Activated CD4-positive, alpha-beta T cell treated with anti-CD3 and anti-CD28 coated beads for 36 hours (primary cell): ENCODE results near the gene RPL7A. TPM values are rescaled to one million over a fixed set of nuclear protein-coding genes. Genes with fewer than 3 reads are reported as not detected.

ENCODE experiments used
- ATAC-seq: fragments of 200-7000 bp; cut with Tn5 transposase; one replicate; pipeline ENCODE4 v1.10.0; 2021; ENCODE audit warnings: mild to moderate bottlenecking, moderate library complexity
- CTCF ChIA-PET: fragments of 350-600 bp; sonication (Branson Sonifier 250); formaldehyde crosslinking; loops from one replicate; lab custom pipeline; 2021; ENCODE audit warnings: antibody characterized with exemption; lab: Charles Lee
- POLR2A ChIA-PET: fragments of 350-600 bp; sonication (Branson Sonifier 250); formaldehyde crosslinking; loops from one replicate; lab custom pipeline; 2021; ENCODE audit warnings: antibody characterized with exemption, inconsistent platforms; lab: Charles Lee
- DNase-seq: peaks from one replicate; pipeline ENCODE4 v3.0.0-alpha.2; 2020
- H3K27ac Mint-ChIP-seq: one replicate; pipeline ENCODE4 v1.8.0; 2021; ENCODE audit warnings: mixed read lengths
- H3K27me3 Mint-ChIP-seq: one replicate; pipeline ENCODE4 v1.8.0; 2021; ENCODE audit warnings: mixed read lengths
- H3K36me3 Mint-ChIP-seq: one replicate; pipeline ENCODE4 v1.8.0; 2021; ENCODE audit warnings: low read depth, mixed read lengths
- H3K4me1 Mint-ChIP-seq: one replicate; pipeline ENCODE4 v1.8.0; 2021; ENCODE audit warnings: mixed read lengths
- H3K4me3 Mint-ChIP-seq: one replicate; pipeline ENCODE4 v1.8.0; 2021; ENCODE audit warnings: mild to moderate bottlenecking, moderate library complexity, mixed read lengths
- H3K9me3 Mint-ChIP-seq: one replicate; pipeline ENCODE4 v1.8.0; 2021; ENCODE audit warnings: low read depth, mixed read lengths
- intact Hi-C, 2 experiments: fragments of 100-400 bp; cut with DNase I in 1 of 2; cut with micrococcal nuclease in 1 of 2; formaldehyde crosslinking; loops; one replicate each; pipeline versions ENCODE4 v1.14.2 to v1.15.1; 2022 to 2024; cut with DNase I, micrococcal nuclease
- total RNA-seq, 2 experiments: library from RNA; stranded (reverse); gene quantifications; one replicate each; pipeline ENCODE4 v1.2.3, GENCODE V29; 2021

RPL7A gene
- total RNA-seq, 2 experiments from 2014 or later, result 3,179 to 3,246 TPM

- POLR2A ChIA-PET, result interaction anchor here (9.9 kb wide), 1 partner anchor 16 kb away, joined by 287 read pairs; the partner anchor contains the start of genes MED22, RPL7A, SURF1 and SURF2
- CTCF ChIA-PET, result no interaction called here
Measured at GRCh38 chr9:133368249-133368881, 20.3 kb downstream of the RPL7A start.

DNA sequence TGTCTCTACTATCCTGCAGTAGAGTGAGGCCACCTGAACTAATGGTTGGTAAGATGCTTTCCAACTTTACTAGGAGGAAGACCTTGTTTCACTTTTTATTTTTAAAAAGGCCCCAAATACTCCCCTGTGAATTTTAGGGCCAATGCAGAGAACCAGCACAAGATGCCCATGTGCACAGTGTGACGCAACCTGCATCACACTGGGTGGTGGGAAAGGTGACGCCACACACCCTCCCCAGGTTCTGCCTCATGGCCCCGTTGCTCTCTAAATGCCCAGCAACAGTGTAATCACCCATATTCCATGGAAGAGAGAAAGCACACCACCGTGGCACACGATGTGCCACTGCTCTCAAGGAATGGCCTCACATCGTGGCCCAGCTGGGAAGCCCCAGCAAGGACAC, 21.4 kb downstream of the RPL7A start:
- intact Hi-C loops, result no loop called here
- ChIA-PET POLR2A (interaction anchor here (3.9 to 9.9 kb wide), 2 partner anchors 9 to 17 kb away, joined by 32 to 287 read pairs; partner anchors contain the start of genes MED22, RPL7A, SURF1 and SURF2), CTCF (interaction anchor here (0.8 to 6.2 kb wide), 2 partner anchors 14 to 60 kb away, joined by 3 to 44 read pairs; partner anchors contain the start of genes SURF1 and SURF2)
- Mint-ChIP-seq H3K4me3 (peak overlapping the region; percentile 100), H3K27me3 (no peaks in the 10 kb centered on the region), H3K36me3 (peaks cover 91% of the 10 kb centered on the region), H3K4me1 (peaks cover 65% of the 10 kb centered on the region), H3K9me3 (no peaks in the 10 kb centered on the region), H3K27ac (peak overlapping the region; percentile 97)
- ATAC-seq (no peak), DNase-seq (no peak)

More at GRCh38 chr9:133368249-133368881, 20.3 kb downstream of the RPL7A start:
- intact Hi-C loops, result no loop called here
- Mint-ChIP-seq H3K4me3 (peak overlapping the region; percentile 100), H3K4me1 (peaks cover 59% of the 10 kb centered on the region), H3K9me3 (no peaks in the 10 kb centered on the region), H3K27ac (peak overlapping the region; percentile 76), H3K36me3 (peaks cover 95% of the 10 kb centered on the region), H3K27me3 (no peaks in the 10 kb centered on the region)
- DNase-seq (no peak), ATAC-seq (no peak)

DNA sequence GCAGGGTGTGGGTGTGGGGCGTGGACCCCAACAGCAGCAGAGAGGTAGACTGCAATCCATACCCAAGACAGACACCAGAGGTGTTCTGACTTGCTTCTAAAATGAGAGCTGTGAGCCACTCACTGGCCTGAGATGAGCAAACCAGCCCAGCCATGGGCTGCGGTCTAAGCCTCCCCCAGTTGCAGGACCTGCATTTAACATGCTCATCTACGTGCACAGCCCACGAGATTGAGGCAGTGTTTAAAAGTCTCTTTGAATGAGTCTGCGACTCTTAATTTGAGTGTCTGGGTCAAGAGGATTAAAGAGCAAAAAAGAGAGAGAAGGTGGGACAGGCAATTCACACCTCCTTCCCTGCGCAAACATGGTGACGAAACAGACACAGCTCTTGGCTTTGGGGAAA, 21.9 kb downstream of the RPL7A start:
- intact Hi-C loops, result loop anchor here (2.0 to 10.0 kb wide), 8 partner anchors 33 to 1015 kb away; partner anchors contain the start of genes AK8 (in 1 of the 2), GTF3C5 (in 1 of the 2), SETX (in 1 of the 2) and SPACA9 (in 1 of the 2)
- peak overlapping the region; percentile 97 for H3K27ac Mint-ChIP-seq
- no peaks in the 10 kb centered on the region for H3K9me3 Mint-ChIP-seq
- POLR2A ChIA-PET, result interaction anchor here (3.9 to 9.9 kb wide), 2 partner anchors 10 to 18 kb away, joined by 32 to 287 read pairs; partner anchors contain the start of genes MED22, RPL7A, SURF1 and SURF2
- H3K4me1 Mint-ChIP-seq, result peaks cover 68% of the 10 kb centered on the region
- peak; percentile 2 for ATAC-seq
- CTCF ChIA-PET, result interaction anchor here (0.8 to 6.2 kb wide), 3 partner anchors 9 to 60 kb away, joined by 3 to 44 read pairs (median 6); partner anchors contain the start of genes SURF1 and SURF2
- H3K4me3 Mint-ChIP-seq, result peak overlapping the region; percentile 100
- DNase-seq, result peak; percentile 67
- H3K36me3 Mint-ChIP-seq, result peaks cover 91% of the 10 kb centered on the region
- H3K27me3 Mint-ChIP-seq, result no peaks in the 10 kb centered on the region

- CTCF ChIA-PET, result interaction anchor here (0.6 to 6.2 kb wide), 10 partner anchors 10 to 109 kb away, joined by 3 to 44 read pairs (median 5); partner anchors contain the start of genes MED22, RPL7A, SURF1 and SURF2
- POLR2A ChIA-PET, result interaction anchor here (0.7 to 9.9 kb wide), 5 partner anchors 11 to 184 kb away, joined by 3 to 287 read pairs (median 5); partner anchors contain the start of genes CACFD1, MED22, RPL7A and SURF1
- Mint-ChIP-seq H3K27me3 (no peaks in the 10 kb centered on the region), H3K27ac (peak overlapping the region; percentile 97), H3K9me3 (no peaks in the 10 kb centered on the region), H3K36me3 (peaks cover 86% of the 10 kb centered on the region), H3K4me3 (peak overlapping the region; percentile 100), H3K4me1 (peaks cover 68% of the 10 kb centered on the region)
- peak; percentile 17 for ATAC-seq
- intact Hi-C loops, result loop anchor here (1.0 to 10.0 kb wide), 15 partner anchors 14 to 1016 kb away; partner anchors contain the start of genes MED22 (in 2 of the 2), RPL7A (in 2 of the 2), SURF1 (in 2 of the 2) and SURF2 (in 2 of the 2)
- peak; percentile 67 for DNase-seq
Measured at GRCh38 chr9:133370685-133371084, 22.7 kb downstream of the RPL7A start.

DNA sequence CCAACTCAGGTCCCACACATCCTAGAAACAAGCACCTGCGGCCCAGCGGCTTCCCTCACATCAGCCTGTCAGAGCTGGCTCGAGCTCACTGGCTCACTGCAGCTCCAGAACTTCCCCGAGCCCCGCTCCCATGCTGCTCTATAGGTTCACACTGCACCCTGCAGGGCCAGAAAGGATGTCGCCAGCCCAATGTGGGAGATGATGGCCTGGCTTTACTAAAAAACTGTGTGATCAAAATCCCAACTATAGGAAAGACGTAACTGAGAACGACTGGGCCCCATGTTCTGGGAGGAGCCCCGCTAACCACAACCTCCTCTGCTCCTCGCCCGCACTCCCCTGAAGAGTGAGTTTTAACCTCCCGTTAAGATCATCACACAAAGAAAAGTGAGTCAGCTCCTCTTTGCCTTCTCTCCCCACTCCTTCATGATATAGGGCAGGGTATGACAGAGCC, 23.3 kb downstream of the RPL7A start:
- Mint-ChIP-seq H3K27me3 (no peaks in the 10 kb centered on the region), H3K9me3 (no peaks in the 10 kb centered on the region), H3K27ac (peak overlapping the region; percentile 97), H3K4me3 (peak overlapping the region; percentile 100), H3K36me3 (peaks cover 80% of the 10 kb centered on the region), H3K4me1 (peaks cover 65% of the 10 kb centered on the region)
- CTCF ChIA-PET, result interaction anchor here (0.6 to 6.2 kb wide), 11 partner anchors 10 to 235 kb away, joined by 3 to 44 read pairs (median 4); partner anchors contain the start of genes MED22, RPL7A, SURF1 and SURF2
- DNase-seq (peak; percentile 92), ATAC-seq (peak; percentile 76)
- POLR2A ChIA-PET, result interaction anchor here (0.7 to 9.9 kb wide), 6 partner anchors 11 to 185 kb away, joined by 3 to 287 read pairs (median 4); partner anchors contain the start of genes CACFD1, MED22, RPL7A and SURF1
- intact Hi-C loops, result loop anchor here (1.0 to 10.0 kb wide), 15 partner anchors 15 to 1016 kb away; partner anchors contain the start of genes MED22 (in 2 of the 2), RPL7A (in 2 of the 2), SURF1 (in 2 of the 2) and SURF2 (in 2 of the 2)

GRCh38 chr9:133372144-133372543, 24.1 kb downstream of the RPL7A start:
- Mint-ChIP-seq H3K36me3 (peaks cover 72% of the 10 kb centered on the region), H3K4me1 (peaks cover 63% of the 10 kb centered on the region), H3K9me3 (no peaks in the 10 kb centered on the region), H3K27me3 (no peaks in the 10 kb centered on the region), H3K4me3 (peak overlapping the region; percentile 100), H3K27ac (peak overlapping the region; percentile 97)
- no peak for ATAC-seq
- DNase-seq, result no peak
- POLR2A ChIA-PET, result interaction anchor here (0.6 to 9.9 kb wide), 5 partner anchors 9 to 342 kb away, joined by 3 to 287 read pairs (median 6); partner anchors contain the start of genes GTF3C5, MED22, RPL7A and SURF1
- CTCF ChIA-PET, result interaction anchor here (0.7 to 6.2 kb wide), 9 partner anchors 9 to 236 kb away, joined by 3 to 44 read pairs (median 5); partner anchors contain the start of genes MED22, RPL7A, SURF1 and SURF2
- intact Hi-C loops, result loop anchor here (2.0 to 10.0 kb wide), 6 partner anchors 230 to 1017 kb away; partner anchors contain the start of genes AK8 (in 1 of the 2), SETX (in 1 of the 2), SPACA9 (in 1 of the 2) and VAV2 (in 1 of the 2)

DNA sequence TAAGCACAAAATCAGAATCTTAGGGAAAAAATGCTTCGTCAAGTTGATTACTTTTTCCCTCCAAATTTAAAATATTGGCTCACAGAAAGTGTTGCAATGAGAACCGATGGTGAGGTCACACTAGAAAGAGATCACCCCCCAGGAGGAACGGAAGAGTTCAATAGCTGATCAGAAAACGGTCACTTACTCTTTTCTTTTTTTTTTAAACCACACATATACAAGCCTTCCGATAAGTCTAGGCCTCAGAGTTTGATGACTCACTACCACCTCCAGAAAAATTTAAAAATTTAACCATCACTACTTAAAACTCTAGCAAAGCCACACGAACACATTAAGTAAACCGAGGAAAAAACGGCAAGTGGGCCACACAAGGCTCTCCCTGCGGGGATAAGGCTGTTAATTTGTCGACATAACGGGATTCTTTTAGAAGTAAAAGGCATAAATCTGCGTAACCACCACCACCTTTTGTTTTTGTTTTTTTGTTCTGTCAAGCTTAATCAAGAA, 26.6 kb downstream of the RPL7A start:
- Mint-ChIP-seq H3K9me3 (no peaks in the 10 kb centered on the region), H3K4me1 (peaks cover 48% of the 10 kb centered on the region), H3K4me3 (peak overlapping the region; percentile 100), H3K27me3 (no peaks in the 10 kb centered on the region), H3K36me3 (peaks cover 49% of the 10 kb centered on the region), H3K27ac (peak overlapping the region; percentile 99)
- POLR2A ChIA-PET, result interaction anchor here (0.6 to 9.9 kb wide), 4 partner anchors 12 to 1016 kb away, joined by 3 to 287 read pairs (median 6); partner anchors contain the start of genes GTF3C5, MED22, RPL7A and SURF1
- ATAC-seq, result peak; percentile 24
- peak; percentile 54 for DNase-seq
- CTCF ChIA-PET, result interaction anchor here (0.6 to 6.2 kb wide), 11 partner anchors 9 to 1051 kb away, joined by 3 to 44 read pairs (median 4); partner anchors contain the start of genes DDX31, REXO4, SURF1 and SURF2
- intact Hi-C loops, result loop anchor here (5.0 to 10.0 kb wide), 5 partner anchors 232 to 1020 kb away; partner anchors contain the start of genes AK8 (in 1 of the 2), SETX (in 1 of the 2), SPACA9 (in 1 of the 2) and VAV2 (in 1 of the 2)

DNA sequence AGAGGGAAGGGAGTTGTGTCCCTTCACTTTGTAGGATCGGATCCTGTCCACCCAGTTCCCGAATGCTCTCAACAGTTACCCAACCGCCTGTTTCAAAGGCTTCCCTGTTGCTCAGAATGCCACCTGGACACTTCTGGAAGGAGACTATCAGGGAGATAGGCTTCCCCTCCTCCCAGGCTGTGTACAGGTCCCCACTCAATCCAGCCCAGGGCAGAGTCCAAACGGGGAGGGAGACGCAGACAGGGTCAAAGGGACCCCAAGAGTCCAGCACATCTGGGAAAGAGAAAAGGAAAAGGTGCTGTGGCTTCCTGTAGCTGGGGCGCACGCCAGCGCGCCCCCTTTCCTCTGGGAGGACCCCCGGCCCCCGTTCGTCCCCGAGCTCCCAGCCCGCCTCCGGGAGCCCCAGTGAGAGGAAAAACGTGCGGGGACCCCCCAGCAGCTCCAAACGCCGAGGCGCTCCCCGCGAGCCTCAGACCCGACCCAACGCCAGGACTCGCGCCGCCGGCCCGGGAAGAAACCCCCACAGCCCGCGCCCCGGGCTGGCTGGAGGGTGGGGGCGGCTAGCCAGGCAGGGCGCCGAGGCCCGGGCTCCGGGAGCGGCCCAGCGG, 27.2 kb downstream of the RPL7A start:
- intact Hi-C loops, result loop anchor here in 1 of 2 experiments (10.0 kb wide), 3 partner anchors 500 to 1020 kb away; partner anchors contain the start of genes AK8, SETX, SPACA9 and VAV2
- Mint-ChIP-seq H3K4me1 (peaks cover 42% of the 10 kb centered on the region), H3K4me3 (peak overlapping the region; percentile 100), H3K36me3 (peaks cover 43% of the 10 kb centered on the region), H3K9me3 (no peaks in the 10 kb centered on the region), H3K27ac (peak overlapping the region; percentile 99), H3K27me3 (no peaks in the 10 kb centered on the region)
- ATAC-seq, result no peak
- DNase-seq, result peak; percentile 51
- POLR2A ChIA-PET, result interaction anchor here (1.1 to 9.9 kb wide), 3 partner anchors 13 to 345 kb away, joined by 3 to 287 read pairs (median 8); partner anchors contain the start of genes GTF3C5, MED22, RPL7A and SURF1
- CTCF ChIA-PET, result interaction anchor here (0.6 to 6.2 kb wide), 11 partner anchors 9 to 1052 kb away, joined by 3 to 44 read pairs (median 4); partner anchors contain the start of genes DDX31, REXO4, SURF1 and SURF2
